Left colon (tissue), 2 donors: ENCODE measurements around the gene TMEM134. TPM values are rescaled to one million over a fixed set of nuclear protein-coding genes. Genes with fewer than 3 reads are reported as not detected.
A peak's percentile ranks its signal among the peaks of the same experiment; 100 is the strongest.

ENCODE experiments used
- ATAC-seq: fragments of 200-7000 bp; cut with Tn5 transposase; one replicate; pipeline ENCODE4 v1.9.1; 2020; ENCODE audit warnings: mild to moderate bottlenecking, moderate library complexity
- DNase-seq, 2 donors: peaks; one replicate each; pipeline ENCODE4 v3.0.0-alpha.2; 2020
- intact Hi-C, 2 donors: fragments of 100-400 bp; cut with DNase I in 1 of 2; cut with micrococcal nuclease in 1 of 2; formaldehyde crosslinking; loops; one replicate each; pipeline versions ENCODE4 v1.11.2 to v1.14.0; 2022; cut with DNase I, micrococcal nuclease
- total RNA-seq, 2 donors: library from RNA; stranded (reverse); fragmentation: NEBNext Ultra II Directional; extraction: Animal tissue kit (Norgen Biotek cat#: 25700); gene quantifications; one replicate each; pipeline ENCODE4 v1.2.1, GENCODE V29; 2021
- donor health status: DM: no; HTN: no; CAD: no.
- donor health status: DM: yes; HTN: yes; CAD: no.

The TMEM134 gene
- total RNA-seq, 2 donors from 2014 or later, result 63.6 to 68.0 TPM

- ATAC-seq (no peak), DNase-seq (no peak)
- intact Hi-C loops, result no loop called here
Observed at GRCh38 chr11:67448220-67448609, 20.8 kb downstream of the TMEM134 start.

GRCh38 chr11:67445515-67445914 lies 23.5 kb downstream of the TMEM134 start:
- no peak for DNase-seq
- intact Hi-C loops, result no loop called here
- no peak for ATAC-seq

- intact Hi-C loops, result no loop called here
- ATAC-seq (peak; percentile 29), DNase-seq (no peak)
Observed at GRCh38 chr11:67442504-67443404, 26.3 kb downstream of the TMEM134 start.

GRCh38 chr11:67441731-67442351 lies 27.2 kb downstream of the TMEM134 start:
- no peak for DNase-seq
- no peak for ATAC-seq
- intact Hi-C loops, result no loop called here

GRCh38 chr11:67441098-67441563 lies 27.9 kb downstream of the TMEM134 start:
- intact Hi-C loops, result no loop called here

GRCh38 chr11:67440229-67441097 lies 28.6 kb downstream of the TMEM134 start:
- intact Hi-C loops, result no loop called here
- DNase-seq (no peak), ATAC-seq (no peak)

More at GRCh38 chr11:67441098-67441563, 27.9 kb downstream of the TMEM134 start:
- ATAC-seq (no peak), DNase-seq (no peak)

- ATAC-seq (peak; percentile 19), DNase-seq (no peak)
- intact Hi-C loops, result no loop called here
Observed at GRCh38 chr11:67439321-67440228, 29.5 kb downstream of the TMEM134 start.

GRCh38 chr11:67438158-67438902 lies 30.7 kb downstream of the TMEM134 start:
- peak in 1 of 2 donors; percentile 67 for DNase-seq
- ATAC-seq, result no peak
- intact Hi-C loops, result no loop called here

- ATAC-seq (no peak), DNase-seq (no peak)
- intact Hi-C loops, result no loop called here
Observed at GRCh38 chr11:67437809-67438157, 31.3 kb downstream of the TMEM134 start.

GRCh38 chr11:67437082-67437808 lies 31.8 kb downstream of the TMEM134 start, which contains the start of gene PTPRCAP:
TSS of gene PTPRCAP (minus strand) at chr11:67437682. CDS start at chr11:67437619, 63 bp downstream.
- DNase-seq (peak in 1 of 2 donors; percentile 69), ATAC-seq (peak; percentile 12)
- intact Hi-C loops, result no loop called here

GRCh38 chr11:67436459-67437081 lies 32.5 kb downstream of the TMEM134 start:
- intact Hi-C loops, result no loop called here
- DNase-seq (peak; percentile 66 to 76), ATAC-seq (peak; percentile 24)

GRCh38 chr11:67435727-67436458 lies 33.2 kb downstream of the TMEM134 start:
- DNase-seq, result no peak
- intact Hi-C loops, result no loop called here
- peak; percentile 1 for ATAC-seq

- ATAC-seq, result no peak
- intact Hi-C loops, result no loop called here
- DNase-seq, result no peak
Observed at GRCh38 chr11:67435031-67435726, 33.9 kb downstream of the TMEM134 start.

- DNase-seq (no peak), ATAC-seq (no peak)
- intact Hi-C loops, result no loop called here
Observed at GRCh38 chr11:67434395-67434881, 34.6 kb downstream of the TMEM134 start.
